Stimulated activated CD4-positive, alpha-beta T cell treated with anti-CD3 and anti-CD28 coated beads, Interleukin-2, amount 100 ng/mL, for 4 hours (primary cell): ENCODE data around the gene CDKN2A.
"Not testable (repeated sequence)": the region's sequence is repeated elsewhere in the genome, so short reads cannot be mapped to it uniquely, and the experiment has no call there.

Experiments used
- DNase-seq: peaks from one replicate; pipeline ENCODE4 v3.0.0-alpha.2; 2020; ENCODE audit warnings: low read depth

The CDKN2A gene

GRCh38 chr9:21982391-21982790 is 11.8 kb downstream of the CDKN2A start:
- no peak for DNase-seq

- DNase-seq = no peak
Measured at GRCh38 chr9:21976334-21976875, 17.8 kb downstream of the CDKN2A start.

GRCh38 chr9:21974722-21975409 is 19.3 kb downstream of the CDKN2A start:
- peak; percentile 61 for DNase-seq

GRCh38 chr9:21974343-21974721 is 19.9 kb downstream of the CDKN2A start:
- no peak for DNase-seq

- DNase-seq = no peak
Measured at GRCh38 chr9:21972361-21972760, 21.8 kb downstream of the CDKN2A start.

- no peak for DNase-seq
Measured at GRCh38 chr9:21970800-21971640, 23.2 kb downstream of the CDKN2A start.

- no peak for DNase-seq
Measured at GRCh38 chr9:21969951-21970799, 24.0 kb downstream of the CDKN2A start.

- no peak for DNase-seq
Measured at GRCh38 chr9:21969011-21969940, 24.9 kb downstream of the CDKN2A start.

- no peak for DNase-seq
Measured at GRCh38 chr9:21968331-21969010, 25.7 kb downstream of the CDKN2A start.

- no peak for DNase-seq
Measured at GRCh38 chr9:21967702-21968101, 26.5 kb downstream of the CDKN2A start.

- no peak for DNase-seq
Measured at GRCh38 chr9:21967169-21967568, 27.0 kb downstream of the CDKN2A start.

- DNase-seq = no peak
Measured at GRCh38 chr9:21966140-21966851, 27.9 kb downstream of the CDKN2A start.

- no peak for DNase-seq
Measured at GRCh38 chr9:21965401-21965951, 28.7 kb downstream of the CDKN2A start.

- DNase-seq = peak; percentile 50
Measured at GRCh38 chr9:21964925-21965385, 29.2 kb downstream of the CDKN2A start.

GRCh38 chr9:21961569-21961968 is 32.6 kb downstream of the CDKN2A start:
- no peak for DNase-seq

- DNase-seq = not testable (repeated sequence)
Measured at GRCh38 chr9:21959268-21959667, 34.9 kb downstream of the CDKN2A start.

GRCh38 chr9:21958833-21959232 is 35.4 kb downstream of the CDKN2A start:
- DNase-seq = no peak

- DNase-seq = no peak
Measured at GRCh38 chr9:21945606-21946005, 48.6 kb downstream of the CDKN2A start.

GRCh38 chr9:21943464-21943863 is 50.7 kb downstream of the CDKN2A start:
- no peak for DNase-seq
